Smooth muscle cell (in vitro differentiated cells): ENCODE measurements around the gene C1QTNF2. TPM values are rescaled to one million over a fixed set of nuclear protein-coding genes. Genes with fewer than 3 reads are reported as not detected.

Experiments
- DNase-seq: peaks from one replicate; lab custom pipeline; 2025; ENCODE audit not compliant: unreplicated experiment; lab: John Stamatoyannopoulos, UW
- H2AFZ ChIP-seq: fragments of 200-600 bp; sonication (generic); 2 replicates; pipeline ENCODE4 v1.6.0; 2016; ENCODE audit warnings: antibody characterized with exemption, low read depth, mild to moderate bottlenecking
- H3F3A ChIP-seq: fragments of 200-600 bp; sonication (generic); 2 replicates; pipeline ENCODE4 v1.6.0; 2017; ENCODE audit warnings: antibody characterized with exemption, low read depth
- H3K27ac ChIP-seq: fragments of 200-600 bp; sonication (generic); 2 replicates; pipeline ENCODE4 v1.5.1; 2016; ENCODE audit warnings: low read depth, mild to moderate bottlenecking
- H3K27me3 ChIP-seq: fragments of 200-600 bp; sonication (generic); 2 replicates; pipeline ENCODE4 v1.6.1; 2016; ENCODE audit warnings: low read depth, mild to moderate bottlenecking
- H3K36me3 ChIP-seq: fragments of 200-600 bp; sonication (generic); 2 replicates; pipeline ENCODE4 v1.5.1; 2016; ENCODE audit warnings: low read depth
- H3K4me1 ChIP-seq: fragments of 200-600 bp; sonication (generic); 2 replicates; pipeline ENCODE4 v1.5.1; 2016; ENCODE audit warnings: low read depth
- H3K4me2 ChIP-seq: fragments of 200-600 bp; sonication (generic); 2 replicates; pipeline ENCODE4 v1.6.0; 2016; ENCODE audit warnings: mild to moderate bottlenecking
- H3K4me3 ChIP-seq: fragments of 200-600 bp; sonication (generic); 2 replicates; pipeline ENCODE4 v1.5.1; 2016; ENCODE audit warnings: mild to moderate bottlenecking
- H3K79me2 ChIP-seq: fragments of 200-600 bp; sonication (generic); 2 replicates; pipeline ENCODE4 v1.6.0; 2016; ENCODE audit warnings: low read depth, mild to moderate bottlenecking
- H3K9ac ChIP-seq: fragments of 200-600 bp; sonication (generic); 2 replicates; pipeline ENCODE4 v1.6.0; 2016; ENCODE audit warnings: low read depth
- H3K9me3 ChIP-seq: fragments of 200-600 bp; sonication (generic); replicated peaks from 2 replicates; pipeline ENCODE4 v1.5.1; 2016; ENCODE audit warnings: low read depth
- H4K20me1 ChIP-seq: fragments of 200-600 bp; sonication (generic); 2 replicates; pipeline ENCODE4 v1.6.0; 2016; ENCODE audit warnings: low read depth
- WGBS: methylation state at CpG from one replicate; pipeline ENCODE4 v1.1.7; 2016; ENCODE audit warnings: low lambda C conversion rate; 5-methylcytosine and 5-hydroxymethylcytosine counted together
- polyA plus RNA-seq: library from polyadenylated mRNA; unstranded; fragments of >200 nt; fragmentation: Nextera tagmentation; extraction: Ambion mirVana; gene quantifications from 2 replicates; pipeline ENCODE4 v1.2.1, GENCODE V29; 2016
- total RNA-seq: library from RNA; depleted of rRNA; stranded (reverse); fragments of >200 nt; gene quantifications from 2 replicates; pipeline ENCODE4 v1.2.3, GENCODE V29; 2014
- TF ChIP-seq, protein P1 (sequence below): fragments of 200-600 bp; sonication (generic); IDR thresholded peaks from 2 replicates; pipeline ENCODE4 v1.5.1; 2017; ENCODE audit warnings: borderline replicate concordance, mild to moderate bottlenecking, antibody characterized with exemption; ENCODE audit not compliant: insufficient read depth, poor library complexity, severe bottlenecking

C1QTNF2 gene
- total and polyA plus RNA-seq, 2 experiments from 2014 or later: 0.85 to 2.6 TPM

DNA sequence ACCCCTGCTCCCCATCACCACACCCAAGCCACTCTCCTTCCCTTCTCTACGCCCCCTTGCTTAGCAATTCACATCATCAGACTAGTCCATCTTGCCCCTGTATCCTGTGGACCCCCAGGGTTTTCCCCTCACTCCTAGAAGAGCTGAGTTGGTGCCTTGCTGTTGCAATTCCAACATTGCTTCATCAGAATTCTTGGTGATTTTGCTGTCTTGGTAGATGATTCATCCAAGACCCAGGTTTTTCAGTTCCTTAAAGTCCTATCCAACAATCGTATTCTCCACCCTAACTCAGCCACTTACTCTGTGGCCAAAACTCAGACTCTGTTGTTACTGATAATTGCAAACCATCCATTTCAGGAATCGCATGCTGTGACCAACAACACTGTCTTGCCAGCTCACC lies 36.7 kb downstream of the C1QTNF2 start:
- H3K9ac ChIP-seq: no peak overlapping the region
- no peak overlapping the region for H3K4me2 ChIP-seq
- H3K36me3 ChIP-seq: no peaks in the 10 kb centered on the region
- TF ChIP-seq, protein P1, sequence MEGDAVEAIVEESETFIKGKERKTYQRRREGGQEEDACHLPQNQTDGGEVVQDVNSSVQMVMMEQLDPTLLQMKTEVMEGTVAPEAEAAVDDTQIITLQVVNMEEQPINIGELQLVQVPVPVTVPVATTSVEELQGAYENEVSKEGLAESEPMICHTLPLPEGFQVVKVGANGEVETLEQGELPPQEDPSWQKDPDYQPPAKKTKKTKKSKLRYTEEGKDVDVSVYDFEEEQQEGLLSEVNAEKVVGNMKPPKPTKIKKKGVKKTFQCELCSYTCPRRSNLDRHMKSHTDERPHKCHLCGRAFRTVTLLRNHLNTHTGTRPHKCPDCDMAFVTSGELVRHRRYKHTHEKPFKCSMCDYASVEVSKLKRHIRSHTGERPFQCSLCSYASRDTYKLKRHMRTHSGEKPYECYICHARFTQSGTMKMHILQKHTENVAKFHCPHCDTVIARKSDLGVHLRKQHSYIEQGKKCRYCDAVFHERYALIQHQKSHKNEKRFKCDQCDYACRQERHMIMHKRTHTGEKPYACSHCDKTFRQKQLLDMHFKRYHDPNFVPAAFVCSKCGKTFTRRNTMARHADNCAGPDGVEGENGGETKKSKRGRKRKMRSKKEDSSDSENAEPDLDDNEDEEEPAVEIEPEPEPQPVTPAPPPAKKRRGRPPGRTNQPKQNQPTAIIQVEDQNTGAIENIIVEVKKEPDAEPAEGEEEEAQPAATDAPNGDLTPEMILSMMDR: no peak
- no peaks in the 10 kb centered on the region for H4K20me1 ChIP-seq
- H3K27ac ChIP-seq: no peak overlapping the region
- H3K27me3 ChIP-seq: no peaks in the 10 kb centered on the region
- no peaks in the 10 kb centered on the region for H3F3A ChIP-seq
- no peak overlapping the region for H3K4me3 ChIP-seq
- H3K9me3 ChIP-seq: no peaks in the 10 kb centered on the region
- DNase-seq: no peak
- H3K79me2 ChIP-seq: no peaks in the 10 kb centered on the region
- no peaks in the 10 kb centered on the region for H3K4me1 ChIP-seq
- H2AFZ ChIP-seq: no peak overlapping the region
- 83% methylated on average over 3 of the region's 3 CpGs for WGBS

DNA sequence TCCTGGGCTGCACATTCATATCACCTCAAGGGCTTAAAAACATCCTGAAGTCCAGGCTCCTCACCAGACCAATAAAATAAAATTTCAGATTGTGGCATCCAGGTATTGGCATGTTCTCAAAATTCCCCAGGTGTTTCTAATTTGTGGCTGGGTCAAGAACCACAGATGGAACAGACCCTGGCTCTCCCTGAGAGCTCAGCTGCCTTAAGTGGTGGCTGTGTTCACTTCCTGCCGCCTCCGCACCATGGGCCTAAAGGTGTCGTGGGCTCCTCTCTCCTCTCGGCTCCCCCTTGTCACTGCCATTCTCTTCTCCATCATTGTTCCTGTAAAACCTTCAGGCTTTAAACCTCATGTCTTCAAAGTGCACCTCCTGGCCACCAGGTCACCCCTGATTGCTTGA lies 40.2 kb downstream of the C1QTNF2 start:
- no peak overlapping the region for H3K27ac ChIP-seq
- DNase-seq: no peak
- no peak overlapping the region for H3K4me3 ChIP-seq
- H3K4me2 ChIP-seq: no peak overlapping the region
- H4K20me1 ChIP-seq: no peaks in the 10 kb centered on the region
- H3K9me3 ChIP-seq: no peaks in the 10 kb centered on the region
- H3K4me1 ChIP-seq: no peaks in the 10 kb centered on the region
- no peaks in the 10 kb centered on the region for H3F3A ChIP-seq
- H3K36me3 ChIP-seq: no peaks in the 10 kb centered on the region
- TF ChIP-seq, protein P1: no peak
- no peak overlapping the region for H2AFZ ChIP-seq
- WGBS: 78% methylated on average over 4 of the region's 4 CpGs
- no peaks in the 10 kb centered on the region for H3K79me2 ChIP-seq
- H3K27me3 ChIP-seq: no peaks in the 10 kb centered on the region
- no peak overlapping the region for H3K9ac ChIP-seq

DNA sequence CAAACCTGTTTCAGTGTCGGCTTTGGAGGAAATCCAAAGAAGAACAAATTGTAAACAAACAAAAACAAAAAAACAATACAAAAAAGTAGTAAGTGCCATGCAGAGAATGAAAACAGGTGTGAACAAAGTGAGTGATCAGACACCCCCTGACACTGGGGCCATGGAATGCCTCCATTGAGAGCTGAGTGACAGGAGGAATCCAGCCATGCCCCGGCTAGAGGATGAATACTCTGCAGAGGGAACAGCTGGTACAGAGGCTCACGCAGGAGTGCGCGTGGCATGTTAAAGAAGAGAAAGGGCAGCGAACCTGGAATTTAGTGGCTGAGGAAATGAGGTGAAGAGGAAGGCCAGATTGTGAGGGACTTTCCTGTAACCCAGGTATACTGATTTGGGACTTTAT lies 42.6 kb downstream of the C1QTNF2 start:
- Histone ChIP-seq H3K9ac (no peak overlapping the region), H3K27ac (no peak overlapping the region), H3K9me3 (no peaks in the 10 kb centered on the region), H4K20me1 (no peaks in the 10 kb centered on the region), H2AFZ (no peak overlapping the region), H3K27me3 (no peaks in the 10 kb centered on the region), H3K4me1 (no peaks in the 10 kb centered on the region), H3K79me2 (no peaks in the 10 kb centered on the region), H3K36me3 (no peaks in the 10 kb centered on the region), H3K4me2 (no peak overlapping the region), H3F3A (no peaks in the 10 kb centered on the region), H3K4me3 (no peak overlapping the region)
- DNase-seq: no peak
- TF ChIP-seq, protein P1: no peak
- WGBS: 91% methylated on average over 6 of the region's 6 CpGs

DNA sequence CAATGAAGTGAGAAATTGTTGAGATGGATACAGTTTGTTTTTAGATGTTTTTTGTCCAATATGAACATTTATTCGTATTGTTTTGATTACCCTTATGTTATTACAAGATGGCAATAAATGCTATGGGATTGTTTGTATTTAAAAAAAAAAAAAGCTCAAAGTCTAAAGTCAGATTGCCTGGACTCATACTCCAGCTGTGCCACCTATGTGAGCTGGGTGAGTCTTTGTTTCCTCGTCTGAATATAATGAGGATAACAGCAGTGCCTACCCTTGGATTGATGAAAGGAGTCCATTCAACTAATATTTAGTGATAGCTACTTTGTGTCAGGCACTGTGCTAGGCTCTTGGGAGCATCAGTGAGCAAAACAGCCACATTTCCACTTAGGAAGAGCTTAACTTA lies 43.4 kb downstream of the C1QTNF2 start:
- TF ChIP-seq, protein P1: no peak
- no peaks in the 10 kb centered on the region for H3F3A ChIP-seq
- no peak overlapping the region for H3K4me3 ChIP-seq
- H2AFZ ChIP-seq: no peak overlapping the region
- no peak overlapping the region for H3K27ac ChIP-seq
- no peaks in the 10 kb centered on the region for H4K20me1 ChIP-seq
- no peaks in the 10 kb centered on the region for H3K79me2 ChIP-seq
- H3K9me3 ChIP-seq: no peaks in the 10 kb centered on the region
- H3K9ac ChIP-seq: no peak overlapping the region
- DNase-seq: no peak
- WGBS: 95% methylated on average over 2 of the region's 2 CpGs
- H3K27me3 ChIP-seq: no peaks in the 10 kb centered on the region
- no peaks in the 10 kb centered on the region for H3K36me3 ChIP-seq
- no peaks in the 10 kb centered on the region for H3K4me1 ChIP-seq
- no peak overlapping the region for H3K4me2 ChIP-seq
